ENCODE results near the gene MRAP.

DNA sequence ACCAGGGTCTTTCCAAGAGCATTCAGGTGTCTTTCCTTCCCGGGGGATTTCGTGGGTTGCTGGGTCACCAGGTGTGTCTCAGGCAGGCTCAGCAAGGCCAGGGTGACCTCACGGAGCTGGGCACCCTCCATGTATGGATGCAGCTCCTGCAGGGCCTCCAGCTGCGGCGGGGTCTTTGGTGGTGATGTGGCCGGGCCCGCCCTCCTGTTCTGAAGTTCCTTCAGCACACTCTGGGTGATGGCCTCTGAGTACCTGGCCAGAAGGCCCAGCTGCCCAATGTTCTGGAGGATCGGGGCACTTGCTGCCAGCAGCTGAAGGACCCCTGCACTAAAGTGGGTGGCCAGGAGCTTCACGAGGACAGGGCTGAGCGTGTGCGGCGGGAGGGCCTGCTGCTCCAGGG is 48.7 kb downstream of the MRAP start:
- TF ChIP-seq, protein P1, sequence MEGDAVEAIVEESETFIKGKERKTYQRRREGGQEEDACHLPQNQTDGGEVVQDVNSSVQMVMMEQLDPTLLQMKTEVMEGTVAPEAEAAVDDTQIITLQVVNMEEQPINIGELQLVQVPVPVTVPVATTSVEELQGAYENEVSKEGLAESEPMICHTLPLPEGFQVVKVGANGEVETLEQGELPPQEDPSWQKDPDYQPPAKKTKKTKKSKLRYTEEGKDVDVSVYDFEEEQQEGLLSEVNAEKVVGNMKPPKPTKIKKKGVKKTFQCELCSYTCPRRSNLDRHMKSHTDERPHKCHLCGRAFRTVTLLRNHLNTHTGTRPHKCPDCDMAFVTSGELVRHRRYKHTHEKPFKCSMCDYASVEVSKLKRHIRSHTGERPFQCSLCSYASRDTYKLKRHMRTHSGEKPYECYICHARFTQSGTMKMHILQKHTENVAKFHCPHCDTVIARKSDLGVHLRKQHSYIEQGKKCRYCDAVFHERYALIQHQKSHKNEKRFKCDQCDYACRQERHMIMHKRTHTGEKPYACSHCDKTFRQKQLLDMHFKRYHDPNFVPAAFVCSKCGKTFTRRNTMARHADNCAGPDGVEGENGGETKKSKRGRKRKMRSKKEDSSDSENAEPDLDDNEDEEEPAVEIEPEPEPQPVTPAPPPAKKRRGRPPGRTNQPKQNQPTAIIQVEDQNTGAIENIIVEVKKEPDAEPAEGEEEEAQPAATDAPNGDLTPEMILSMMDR (IDR thresholded peaks at IDR 0.05; ENCODE audit: insufficient read depth, low read length): no peak
- TF ChIP-seq, protein P2, sequence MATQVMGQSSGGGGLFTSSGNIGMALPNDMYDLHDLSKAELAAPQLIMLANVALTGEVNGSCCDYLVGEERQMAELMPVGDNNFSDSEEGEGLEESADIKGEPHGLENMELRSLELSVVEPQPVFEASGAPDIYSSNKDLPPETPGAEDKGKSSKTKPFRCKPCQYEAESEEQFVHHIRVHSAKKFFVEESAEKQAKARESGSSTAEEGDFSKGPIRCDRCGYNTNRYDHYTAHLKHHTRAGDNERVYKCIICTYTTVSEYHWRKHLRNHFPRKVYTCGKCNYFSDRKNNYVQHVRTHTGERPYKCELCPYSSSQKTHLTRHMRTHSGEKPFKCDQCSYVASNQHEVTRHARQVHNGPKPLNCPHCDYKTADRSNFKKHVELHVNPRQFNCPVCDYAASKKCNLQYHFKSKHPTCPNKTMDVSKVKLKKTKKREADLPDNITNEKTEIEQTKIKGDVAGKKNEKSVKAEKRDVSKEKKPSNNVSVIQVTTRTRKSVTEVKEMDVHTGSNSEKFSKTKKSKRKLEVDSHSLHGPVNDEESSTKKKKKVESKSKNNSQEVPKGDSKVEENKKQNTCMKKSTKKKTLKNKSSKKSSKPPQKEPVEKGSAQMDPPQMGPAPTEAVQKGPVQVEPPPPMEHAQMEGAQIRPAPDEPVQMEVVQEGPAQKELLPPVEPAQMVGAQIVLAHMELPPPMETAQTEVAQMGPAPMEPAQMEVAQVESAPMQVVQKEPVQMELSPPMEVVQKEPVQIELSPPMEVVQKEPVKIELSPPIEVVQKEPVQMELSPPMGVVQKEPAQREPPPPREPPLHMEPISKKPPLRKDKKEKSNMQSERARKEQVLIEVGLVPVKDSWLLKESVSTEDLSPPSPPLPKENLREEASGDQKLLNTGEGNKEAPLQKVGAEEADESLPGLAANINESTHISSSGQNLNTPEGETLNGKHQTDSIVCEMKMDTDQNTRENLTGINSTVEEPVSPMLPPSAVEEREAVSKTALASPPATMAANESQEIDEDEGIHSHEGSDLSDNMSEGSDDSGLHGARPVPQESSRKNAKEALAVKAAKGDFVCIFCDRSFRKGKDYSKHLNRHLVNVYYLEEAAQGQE (IDR thresholded peaks at IDR 0.05; ENCODE audit: insufficient replicate concordance, low read depth): no peak
- TF ChIP-seq GABPA (IDR thresholded peaks at IDR 0.05; ENCODE audit: low read depth) (no peak), POLR2AphosphoS5 (IDR thresholded peaks at IDR 0.05; ENCODE audit: low read depth) (no peak), SPI1 (IDR thresholded peaks at IDR 0.05; ENCODE audit: borderline replicate concordance, low read depth) (no peak)

All from HL-60 (cell line).